GM12878 (cell line): ENCODE results near the gene CCL4L2. TPM values are rescaled to one million over a fixed set of nuclear protein-coding genes. Genes with fewer than 3 reads are reported as not detected.

Experiments
- ATF2 ChIP-seq: IDR thresholded peaks from 2 replicates; pipeline ENCODE4 v1.6.1; 2012; ENCODE audit warnings: low read length, inconsistent platforms
- BCL3 ChIP-seq: IDR thresholded peaks from 2 replicates; pipeline ENCODE4 v1.6.1; 2011; ENCODE audit warnings: borderline replicate concordance, low read depth, mild to moderate bottlenecking, moderate library complexity, low read length; ENCODE audit not compliant: insufficient read depth, poor library complexity, severe bottlenecking
- CREB1 ChIP-seq: IDR thresholded peaks from 2 replicates; pipeline ENCODE4 v1.6.1; 2012; ENCODE audit warnings: low read depth, mild to moderate bottlenecking, inconsistent platforms
- CTCF ChIP-seq, 3 experiments: IDR thresholded peaks in 2 of 3; conservative IDR thresholded peaks in 1 of 3; 2 replicates each; pipeline ENCODE4 v1.5.1; 2011; ENCODE audit warnings: low read depth in 3 of 3, low read length in 3 of 3, mild to moderate bottlenecking in 3 of 3, control low read depth in 2 of 3, moderate library complexity in 2 of 3, inconsistent platforms in 1 of 3, mixed read lengths in 1 of 3; ENCODE audit not compliant: control insufficient read depth in 2 of 3, insufficient read depth in 1 of 3; ENCODE audit errors: extremely low read depth in 1 of 3
- CUX1 ChIP-seq: IDR thresholded peaks from 2 replicates; pipeline ENCODE4 v1.6.1; 2012; ENCODE audit warnings: improper control_type of control experiment, low read depth, low read length; ENCODE audit not compliant: insufficient replicate concordance
- EP300 ChIP-seq, 2 experiments: fragments of 150-350 bp in 1 of 2; IDR thresholded peaks; 2 replicates each; pipeline ENCODE4 v1.6.1; 2011 to 2012; ENCODE audit warnings: low read depth in 2 of 2, low read length in 2 of 2, borderline replicate concordance in 1 of 2, improper control_type of control experiment in 1 of 2, inconsistent platforms in 1 of 2; ENCODE audit not compliant: control insufficient read depth in 1 of 2
- SKIL ChIP-seq: fragments of 450-650 bp; IDR thresholded peaks from 2 replicates; pipeline ENCODE4 v1.6.1; 2017; ENCODE audit warnings: mild to moderate bottlenecking, low read depth, inconsistent platforms; ENCODE audit not compliant: poor library complexity, severe bottlenecking
- SMAD5 ChIP-seq: IDR thresholded peaks from 2 replicates; pipeline ENCODE4 v1.6.1; 2016; ENCODE audit warnings: antibody characterized with exemption, low read depth
- SUZ12 ChIP-seq: fragments of 200-600 bp; sonication (generic); IDR thresholded peaks from one replicate; pipeline ENCODE4 v1.6.1; 2018; ENCODE audit warnings: antibody characterized with exemption, mild to moderate bottlenecking; ENCODE audit not compliant: unreplicated experiment
- TBL1XR1 ChIP-seq: IDR thresholded peaks from 2 replicates; pipeline ENCODE4 v1.6.1; 2012; ENCODE audit warnings: low read depth, low read length, improper control_type of control experiment
- USF1 ChIP-seq: IDR thresholded peaks from 2 replicates; pipeline ENCODE4 v1.6.1; 2011; ENCODE audit warnings: borderline replicate concordance, low read depth, mild to moderate bottlenecking, moderate library complexity, mixed read lengths, low read length; ENCODE audit not compliant: insufficient read depth; ENCODE audit errors: extremely low read length
- ZBED1 ChIP-seq: IDR thresholded peaks from 2 replicates; pipeline ENCODE4 v1.6.1; 2016; ENCODE audit warnings: borderline replicate concordance
- ZNF622 ChIP-seq: fragments of 450-650 bp; IDR thresholded peaks from 2 replicates; pipeline ENCODE4 v1.6.1; 2017; ENCODE audit warnings: mild to moderate bottlenecking, inconsistent platforms
- polyA plus RNA-seq, 11 experiments: library from polyadenylated mRNA; depleted of rRNA in 4 of 11; unstranded in 6 of 11; stranded (reverse) in 5 of 11; fragments of >200 nt; fragmentation: Nextera tagmentation in 4 of 11; fragmentation: Illumina TruSeq in 1 of 11; extraction: Ambion mirVana in 4 of 11; extraction: Trizol in 1 of 11; gene quantifications; 1 replicate in 1 of 11; 2 replicates in 10 of 11; pipeline versions ENCODE4 v1.2.1 to v1.2.3, GENCODE V29; 2011 to 2016; ENCODE audit warnings: inconsistent platforms in 2 of 11, missing spikeins in 2 of 11, low read depth in 1 of 11
- total RNA-seq, 4 experiments: library from RNA; depleted of rRNA in 3 of 4; stranded (reverse); fragments of >200 nt in 3 of 4; fragmentation: Illumina TruSeq in 1 of 4; extraction: Trizol in 1 of 4; gene quantifications; 2 replicates each; pipeline versions ENCODE4 v1.2.1 to v1.2.3, GENCODE V29; 2013 to 2021

The CCL4L2 gene
- total and polyA plus RNA-seq, 10 of the 15 experiments (the other 5 are each of a cell fraction or from before 2014, with no cell fraction given), result 2.3 to 275 (median 14.5) TPM

- TF ChIP-seq ZBED1, result no peak
- no peak for TF ChIP-seq BCL3
- TF ChIP-seq TBL1XR1, result no peak
- TF ChIP-seq ATF2, result peak; percentile 21; the same call in 1 of the 2 replicates
- no peak for TF ChIP-seq SKIL
- TF ChIP-seq ZNF622, result no peak
- no peak for TF ChIP-seq CREB1
- no peak for TF ChIP-seq CUX1
- no peak for TF ChIP-seq USF1
- TF ChIP-seq EP300 (IDR thresholded peaks at IDR 0.05; ENCODE audit: borderline replicate concordance in 1 of 2, control insufficient read depth in 1 of 2, low read depth in 2 of 2, low read length in 2 of 2), result no peak; a peak in 1 of 4 replicates
- TF ChIP-seq SUZ12, result no peak
- TF ChIP-seq SMAD5, result no peak
- TF ChIP-seq CTCF (IDR thresholded peaks at IDR 0.05 in 2 of 3, conservative IDR thresholded peaks at IDR 0.05 in 1 of 3; ENCODE audit: control insufficient read depth in 2 of 3, extremely low read depth in 1 of 3, insufficient read depth in 1 of 3, low read depth in 3 of 3, low read length in 3 of 3), result no peak
Observed at GRCh38 chr17:36198831-36199465, 11.9 kb upstream of the CCL4L2 start (continued).
